Thoracic aorta (tissue), 2 donors: ENCODE data around the gene PSEN2. TPM values are rescaled to one million over a fixed set of nuclear protein-coding genes. Genes with fewer than 3 reads are reported as not detected.
A peak's percentile ranks its signal among the peaks of the same experiment; 100 is the strongest.

Source experiments
- ATAC-seq: fragments of 150-250 bp; one replicate; pipeline ENCODE4 v1.8.0; 2017; ENCODE audit warnings: low read depth; ENCODE audit not compliant: insufficient number of reproducible peaks, low FRiP score
- DNase-seq: peaks from one replicate; pipeline ENCODE4 v3.0.0-alpha.2; 2020; ENCODE audit warnings: low spot score
- H3K27ac ChIP-seq, 2 donors: fragments of 200-600 bp; sonication (generic); 1 replicate in 1 of 2; 2 replicates in 1 of 2; pipeline ENCODE4 v1.5.1; 2016; ENCODE audit warnings: mild to moderate bottlenecking in 2 of 2, moderate library complexity in 2 of 2
- H3K27me3 ChIP-seq: fragments of 200-600 bp; sonication (generic); replicated peaks from 2 replicates; pipeline ENCODE4 v1.6.0; 2016; ENCODE audit warnings: mild to moderate bottlenecking; ENCODE audit not compliant: insufficient read depth
- H3K36me3 ChIP-seq: fragments of 200-600 bp; sonication (generic); one replicate; pipeline ENCODE4 v1.5.1; 2016
- H3K4me1 ChIP-seq, 2 donors: fragments of 200-600 bp; sonication (generic); 1 replicate in 1 of 2; 2 replicates in 1 of 2; pipeline versions ENCODE4 v1.5.1 to v1.6.0; 2016; ENCODE audit warnings: low read depth in 2 of 2, mild to moderate bottlenecking in 1 of 2; ENCODE audit not compliant: control insufficient read depth in 1 of 2
- H3K4me3 ChIP-seq: fragments of 200-600 bp; sonication (generic); 2 replicates; pipeline ENCODE4 v1.5.1; 2016; ENCODE audit warnings: mild to moderate bottlenecking
- H3K9me3 ChIP-seq: fragments of 200-600 bp; sonication (generic); 2 replicates; pipeline ENCODE4 v1.5.1; 2016
- total RNA-seq, 2 donors: library from RNA; depleted of rRNA; stranded (reverse); fragments of >200 nt; gene quantifications; one replicate each; pipeline versions ENCODE4 v1.1.0 to v1.2.3, GENCODE V29; 2016
- TF ChIP-seq, protein P1 (sequence below): fragments of 200-600 bp; sonication (generic); IDR thresholded peaks from one replicate; pipeline ENCODE4 v1.5.1; 2019; ENCODE audit warnings: antibody characterized with exemption

PSEN2 gene
- total RNA-seq, 2 donors from 2014 or later, result 22.2 to 52.1 TPM

GRCh38 chr1:226934483-226935237, 64.2 kb downstream of the PSEN2 start:
- ATAC-seq (no peak), DNase-seq (no peak)
- H3K4me1 ChIP-seq, result peaks cover 7 to 11% of the 10 kb centered on the region in 2 donors
- H3K9me3 ChIP-seq, result peaks cover 12% of the 10 kb centered on the region
- no peaks in the 10 kb centered on the region for H3K36me3 ChIP-seq
- TF ChIP-seq, protein P1, sequence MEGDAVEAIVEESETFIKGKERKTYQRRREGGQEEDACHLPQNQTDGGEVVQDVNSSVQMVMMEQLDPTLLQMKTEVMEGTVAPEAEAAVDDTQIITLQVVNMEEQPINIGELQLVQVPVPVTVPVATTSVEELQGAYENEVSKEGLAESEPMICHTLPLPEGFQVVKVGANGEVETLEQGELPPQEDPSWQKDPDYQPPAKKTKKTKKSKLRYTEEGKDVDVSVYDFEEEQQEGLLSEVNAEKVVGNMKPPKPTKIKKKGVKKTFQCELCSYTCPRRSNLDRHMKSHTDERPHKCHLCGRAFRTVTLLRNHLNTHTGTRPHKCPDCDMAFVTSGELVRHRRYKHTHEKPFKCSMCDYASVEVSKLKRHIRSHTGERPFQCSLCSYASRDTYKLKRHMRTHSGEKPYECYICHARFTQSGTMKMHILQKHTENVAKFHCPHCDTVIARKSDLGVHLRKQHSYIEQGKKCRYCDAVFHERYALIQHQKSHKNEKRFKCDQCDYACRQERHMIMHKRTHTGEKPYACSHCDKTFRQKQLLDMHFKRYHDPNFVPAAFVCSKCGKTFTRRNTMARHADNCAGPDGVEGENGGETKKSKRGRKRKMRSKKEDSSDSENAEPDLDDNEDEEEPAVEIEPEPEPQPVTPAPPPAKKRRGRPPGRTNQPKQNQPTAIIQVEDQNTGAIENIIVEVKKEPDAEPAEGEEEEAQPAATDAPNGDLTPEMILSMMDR, result no peak
- H3K27ac ChIP-seq, result no peak overlapping the region
- no peaks in the 10 kb centered on the region for H3K27me3 ChIP-seq
- H3K4me3 ChIP-seq, result no peak overlapping the region

DNA sequence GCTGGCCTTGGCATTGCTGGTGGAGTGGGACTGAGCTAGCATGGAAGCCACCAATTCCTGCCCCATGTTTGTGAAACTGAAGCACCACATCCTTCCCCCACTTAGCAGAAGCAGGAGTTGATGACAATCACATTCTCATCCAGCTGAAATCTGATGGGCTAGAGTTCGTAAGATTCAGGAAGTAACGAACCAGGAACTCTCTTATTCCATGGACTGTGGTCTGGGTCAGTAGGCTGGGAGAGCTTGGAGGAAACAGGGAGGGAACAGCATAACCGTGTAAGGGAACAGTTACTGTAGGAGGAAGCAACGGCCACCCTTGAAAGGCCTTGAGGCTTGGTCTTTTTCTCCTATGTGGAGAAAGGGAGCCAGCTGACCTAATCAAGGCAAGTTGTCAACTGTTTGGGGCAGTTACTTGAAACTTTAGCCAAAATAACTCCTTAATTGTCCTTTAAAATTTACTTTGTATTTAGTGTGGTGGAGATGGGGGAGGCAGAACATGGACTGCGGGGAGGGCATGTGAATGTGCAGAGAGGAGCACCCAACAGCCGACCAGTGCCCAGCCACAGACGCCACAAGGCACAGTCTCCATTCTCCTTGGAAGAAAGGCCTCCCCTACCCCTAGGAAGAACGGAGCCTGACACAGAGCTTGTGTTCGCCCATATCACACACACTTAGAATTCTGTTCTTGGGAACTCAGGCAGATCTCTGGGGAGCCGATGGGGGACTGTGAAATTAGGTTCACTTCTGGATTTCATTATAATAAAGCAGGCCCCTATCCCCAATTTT, 67.7 kb downstream of the PSEN2 start:
- H3K4me3 ChIP-seq, result peak overlapping the region; percentile 96

DNA sequence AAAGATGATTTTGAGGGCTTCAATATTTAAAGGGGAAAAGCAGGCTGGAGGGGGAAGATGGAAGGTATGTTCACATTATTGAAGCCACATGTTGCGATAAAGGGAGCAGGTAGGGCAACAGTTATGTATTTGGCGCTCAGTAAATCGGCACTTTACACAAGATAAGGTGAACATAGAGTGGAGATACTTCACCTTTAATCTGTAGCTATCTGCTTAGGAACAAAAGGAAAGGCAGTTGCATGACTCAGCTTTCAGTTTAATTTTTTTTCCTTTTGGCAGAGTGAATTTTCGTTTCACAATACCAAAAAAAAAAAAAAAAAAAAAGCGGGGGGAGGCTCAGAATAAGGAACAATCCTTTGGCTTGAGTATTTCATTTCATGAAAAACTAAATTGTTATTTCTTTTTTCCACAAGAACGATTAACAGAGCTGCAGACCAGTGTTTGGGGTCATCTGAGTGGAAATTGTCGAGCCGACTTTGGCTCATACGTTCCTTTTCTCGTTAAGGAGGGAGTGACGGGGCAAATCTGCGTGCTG, 68.6 kb downstream of the PSEN2 start:
- H3K4me3 ChIP-seq, result peak overlapping the region; percentile 96
- H3K9me3 ChIP-seq, result peaks cover 11% of the 10 kb centered on the region
- ATAC-seq (peak; percentile 1), DNase-seq (no peak)
- TF ChIP-seq, protein P1, result no peak
- H3K4me1 ChIP-seq, result peaks cover 19 to 23% of the 10 kb centered on the region in 2 donors
- peak overlapping the region; percentile 98 to 99 for H3K27ac ChIP-seq
- H3K27me3 ChIP-seq, result no peaks in the 10 kb centered on the region
- no peaks in the 10 kb centered on the region for H3K36me3 ChIP-seq

More for the DNA sequence above, 67.7 kb downstream of the PSEN2 start:
- ATAC-seq (no peak), DNase-seq (no peak)
- peaks cover 12% of the 10 kb centered on the region for H3K9me3 ChIP-seq
- H3K27me3 ChIP-seq, result no peaks in the 10 kb centered on the region
- TF ChIP-seq, protein P1, result no peak
- H3K4me1 ChIP-seq, result peaks cover 16 to 23% of the 10 kb centered on the region in 2 donors
- peak overlapping the region; percentile 98 to 99 for H3K27ac ChIP-seq
- no peaks in the 10 kb centered on the region for H3K36me3 ChIP-seq

DNA sequence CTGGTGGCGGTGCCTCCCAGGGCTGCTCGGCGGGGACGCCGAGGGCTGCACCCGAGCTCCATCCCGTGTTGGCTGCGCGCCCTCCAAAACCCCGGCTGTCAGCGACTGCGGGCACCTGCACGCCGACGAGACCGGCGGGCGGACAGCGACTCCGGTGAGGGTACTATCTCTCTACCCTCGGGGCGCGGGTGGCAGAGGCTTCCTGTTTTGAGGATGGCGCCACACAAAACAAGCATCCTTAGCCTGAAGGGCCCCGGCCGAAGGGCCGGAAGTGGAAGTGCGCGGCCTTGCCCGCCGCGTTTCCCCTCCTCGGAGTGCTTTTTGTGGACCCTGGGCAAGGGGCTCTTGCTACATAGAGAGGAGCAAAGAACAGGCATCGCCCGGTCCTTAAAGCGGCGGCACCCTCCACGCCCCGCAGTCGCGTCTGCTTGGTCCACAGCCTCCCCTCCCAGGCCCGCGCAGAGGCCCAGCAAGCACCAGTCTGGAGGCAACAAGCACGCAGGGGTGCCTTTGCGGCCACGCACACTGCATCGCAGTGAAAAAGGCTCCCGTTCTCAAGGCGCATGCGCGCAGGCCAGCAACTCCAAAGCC, 69.1 kb downstream of the PSEN2 start:
- peak overlapping the region; percentile 96 for H3K4me3 ChIP-seq
- H3K27me3 ChIP-seq, result no peaks in the 10 kb centered on the region
- H3K36me3 ChIP-seq, result no peaks in the 10 kb centered on the region
- TF ChIP-seq, protein P1, result no peak
- H3K27ac ChIP-seq, result peak overlapping the region; percentile 98 to 99
- peak; percentile 23 for DNase-seq
- peak; percentile 41 for ATAC-seq
- H3K4me1 ChIP-seq, result peaks cover 19 to 23% of the 10 kb centered on the region in 2 donors
- peaks cover 6% of the 10 kb centered on the region for H3K9me3 ChIP-seq
